ENCODE measurements around the gene RABGEF1.

The RABGEF1 gene

DNA sequence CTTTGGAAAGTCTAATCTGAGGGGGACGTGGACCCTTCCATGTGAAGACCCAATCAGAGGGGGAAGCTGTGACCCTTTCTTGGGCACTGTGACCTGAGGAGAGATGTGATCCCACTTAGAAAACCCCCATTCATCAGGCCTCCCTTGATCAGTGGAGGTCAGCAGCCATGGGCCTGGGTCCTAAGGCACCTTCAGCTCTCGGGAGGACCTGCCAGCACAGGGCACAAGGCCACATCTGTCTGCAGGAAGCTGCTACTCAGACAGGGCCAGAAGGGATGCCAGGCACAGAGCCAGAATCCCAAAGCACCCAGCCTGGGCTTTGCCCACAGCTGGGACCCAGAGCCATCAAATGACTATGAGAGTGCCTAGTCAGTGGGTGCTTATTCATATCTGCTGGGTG, 14.7 kb upstream of the RABGEF1 start:
- POLR2A ChIA-PET, result no interaction called here
- CTCF ChIA-PET, result no interaction called here
- DNase-seq (ENCODE audit: extremely low spot score), result no peak
- TF ChIP-seq FOXK2 (IDR thresholded peaks at IDR 0.05), result no peak
- no peak for TF ChIP-seq HDGF (IDR thresholded peaks at IDR 0.05; ENCODE audit: borderline replicate concordance)

DNA sequence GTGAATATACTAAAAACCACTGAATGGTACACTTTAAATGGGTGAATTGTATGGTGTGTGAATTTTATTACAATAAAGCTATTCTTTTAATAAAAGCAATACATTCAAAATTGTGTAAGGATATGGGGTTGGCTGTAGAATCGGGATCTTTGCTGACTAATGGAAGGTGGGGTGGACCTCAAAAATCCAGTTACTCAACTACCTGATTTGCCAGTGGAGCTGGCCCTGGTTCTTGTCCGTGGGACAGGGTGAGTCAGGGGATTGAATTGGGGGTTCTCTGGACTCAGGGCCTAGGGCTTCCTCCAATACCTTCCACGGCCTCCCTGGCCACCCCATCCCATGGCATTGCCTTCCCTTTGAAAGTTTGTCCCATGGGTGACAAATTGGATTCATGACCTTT, 13.5 kb upstream of the RABGEF1 start:
- CTCF ChIA-PET, result no interaction called here
- DNase-seq (ENCODE audit: extremely low spot score), result no peak
- POLR2A ChIA-PET, result no interaction called here
- TF ChIP-seq, protein P1, sequence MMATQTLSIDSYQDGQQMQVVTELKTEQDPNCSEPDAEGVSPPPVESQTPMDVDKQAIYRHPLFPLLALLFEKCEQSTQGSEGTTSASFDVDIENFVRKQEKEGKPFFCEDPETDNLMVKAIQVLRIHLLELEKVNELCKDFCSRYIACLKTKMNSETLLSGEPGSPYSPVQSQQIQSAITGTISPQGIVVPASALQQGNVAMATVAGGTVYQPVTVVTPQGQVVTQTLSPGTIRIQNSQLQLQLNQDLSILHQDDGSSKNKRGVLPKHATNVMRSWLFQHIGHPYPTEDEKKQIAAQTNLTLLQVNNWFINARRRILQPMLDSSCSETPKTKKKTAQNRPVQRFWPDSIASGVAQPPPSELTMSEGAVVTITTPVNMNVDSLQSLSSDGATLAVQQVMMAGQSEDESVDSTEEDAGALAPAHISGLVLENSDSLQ (IDR thresholded peaks at IDR 0.05), result no peak
- TF ChIP-seq CTBP1 (IDR thresholded peaks at IDR 0.05; ENCODE audit: borderline replicate concordance) (no peak), NFRKB (IDR thresholded peaks at IDR 0.05) (no peak), FOXA1 (IDR thresholded peaks at IDR 0.05) (no peak), ARNT (IDR thresholded peaks at IDR 0.05) (no peak), FOXK2 (IDR thresholded peaks at IDR 0.05) (no peak), ZNF384 (IDR thresholded peaks at IDR 0.05) (no peak), LEF1 (IDR thresholded peaks at IDR 0.05; ENCODE audit: borderline replicate concordance) (no peak), TARDBP (IDR thresholded peaks at IDR 0.05) (no peak), SP1 (IDR thresholded peaks at IDR 0.05) (no peak), BHLHE40 (IDR thresholded peaks at IDR 0.05; ENCODE audit: borderline replicate concordance) (no peak), SUZ12 (IDR thresholded peaks at IDR 0.05) (no peak), HDGF (IDR thresholded peaks at IDR 0.05; ENCODE audit: borderline replicate concordance) (no peak), ELF4 (IDR thresholded peaks at IDR 0.05) (no peak), L3MBTL2 (conservative IDR thresholded peaks at IDR 0.05) (no peak), FOXM1 (IDR thresholded peaks at IDR 0.05; ENCODE audit: borderline replicate concordance) (no peak)

DNA sequence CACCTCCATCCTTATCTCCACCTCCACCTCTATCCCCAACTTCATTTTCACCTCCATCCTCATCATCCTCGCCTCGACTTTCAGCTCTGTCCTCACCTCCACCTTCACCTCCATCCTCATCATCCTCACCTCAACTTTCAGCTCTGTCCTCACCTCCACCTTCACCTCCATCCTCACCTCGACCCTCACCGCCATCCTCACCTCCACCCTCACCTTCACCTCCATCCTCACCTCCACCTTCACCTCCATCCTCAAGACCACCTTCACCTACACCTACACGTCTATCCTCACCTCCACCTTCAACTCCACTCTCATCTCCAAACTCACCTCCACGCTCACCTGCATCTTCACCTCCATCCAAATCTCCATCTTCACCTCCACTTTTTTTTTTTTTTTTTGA, 12.0 kb upstream of the RABGEF1 start:
- DNase-seq (ENCODE audit: extremely low spot score), result no peak

DNA sequence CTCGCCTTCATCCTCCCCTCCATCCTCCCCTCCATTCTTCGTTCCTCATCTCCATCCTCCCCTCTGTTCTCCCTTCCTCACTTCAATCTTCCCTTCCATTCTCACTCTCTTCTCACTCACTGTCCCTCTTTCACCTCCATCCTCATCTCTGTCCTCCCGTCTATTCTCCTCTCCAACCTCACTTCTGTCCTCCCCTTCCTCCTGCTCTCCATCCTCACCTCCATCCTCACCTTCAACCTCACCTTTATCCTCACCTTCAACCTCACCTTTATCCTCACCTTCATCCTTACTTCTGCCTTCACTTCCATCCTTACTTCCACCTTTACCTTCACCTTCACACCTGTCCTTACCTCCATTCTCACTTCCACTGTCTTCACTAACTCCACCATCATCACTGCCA, 11.3 kb upstream of the RABGEF1 start:
- CTCF ChIA-PET, result no interaction called here

More for the DNA sequence above, 12.0 kb upstream of the RABGEF1 start:
- ChIA-PET CTCF (no interaction called here), POLR2A (no interaction called here)
- TF ChIP-seq SP1 (IDR thresholded peaks at IDR 0.05) (no peak), NFRKB (IDR thresholded peaks at IDR 0.05) (no peak), ARNT (IDR thresholded peaks at IDR 0.05) (no peak), FOXM1 (IDR thresholded peaks at IDR 0.05; ENCODE audit: borderline replicate concordance) (no peak), LEF1 (IDR thresholded peaks at IDR 0.05; ENCODE audit: borderline replicate concordance) (no peak), FOXK2 (IDR thresholded peaks at IDR 0.05) (no peak), ELF4 (IDR thresholded peaks at IDR 0.05) (no peak), ZNF384 (IDR thresholded peaks at IDR 0.05) (no peak), L3MBTL2 (conservative IDR thresholded peaks at IDR 0.05) (no peak), FOXA1 (IDR thresholded peaks at IDR 0.05) (no peak), CTBP1 (IDR thresholded peaks at IDR 0.05; ENCODE audit: borderline replicate concordance) (no peak), TARDBP (IDR thresholded peaks at IDR 0.05) (no peak), BHLHE40 (IDR thresholded peaks at IDR 0.05; ENCODE audit: borderline replicate concordance) (no peak), SUZ12 (IDR thresholded peaks at IDR 0.05) (no peak)
- TF ChIP-seq, protein P1 (IDR thresholded peaks at IDR 0.05), result no peak

DNA sequence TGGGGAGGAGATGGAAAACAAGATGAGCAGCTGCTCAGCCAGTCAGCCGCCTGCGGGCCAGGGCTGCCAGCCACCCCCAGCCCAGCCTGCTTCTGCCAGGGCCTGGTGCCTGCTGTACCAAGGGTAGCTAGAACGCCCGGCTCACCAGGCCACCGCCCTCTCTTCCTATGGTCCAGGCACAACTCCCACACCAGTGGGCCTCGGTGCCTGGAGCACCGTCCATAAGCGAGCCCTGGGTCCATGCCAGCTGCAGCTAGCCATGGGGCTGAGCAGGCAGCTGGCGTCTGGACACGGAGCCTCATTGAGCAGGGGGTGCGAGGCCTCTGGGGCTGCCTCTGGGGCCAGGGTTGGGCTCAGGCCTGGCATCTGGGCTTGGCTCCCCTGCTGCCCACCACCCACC, 8.5 kb upstream of the RABGEF1 start:
- DNase-seq (ENCODE audit: extremely low spot score), result no peak
- CTCF ChIA-PET, result interaction anchor here (0.7 kb wide), 1 partner anchor 50 kb away, joined by 3 read pairs; no protein-coding TSS in a partner anchor
- POLR2A ChIA-PET, result no interaction called here
- no peak for TF ChIP-seq CTBP1 (IDR thresholded peaks at IDR 0.05; ENCODE audit: borderline replicate concordance)
- no peak for TF ChIP-seq ARNT (IDR thresholded peaks at IDR 0.05)
- no peak for TF ChIP-seq FOXA1 (IDR thresholded peaks at IDR 0.05)
- no peak for TF ChIP-seq ELF4 (IDR thresholded peaks at IDR 0.05)
- no peak for TF ChIP-seq HDGF (IDR thresholded peaks at IDR 0.05; ENCODE audit: borderline replicate concordance)
- TF ChIP-seq, protein P1 (IDR thresholded peaks at IDR 0.05), result no peak
- TF ChIP-seq TARDBP (IDR thresholded peaks at IDR 0.05), result no peak
- no peak for TF ChIP-seq BHLHE40 (IDR thresholded peaks at IDR 0.05; ENCODE audit: borderline replicate concordance)
- TF ChIP-seq SUZ12 (IDR thresholded peaks at IDR 0.05), result no peak
- no peak for TF ChIP-seq FOXM1 (IDR thresholded peaks at IDR 0.05; ENCODE audit: borderline replicate concordance)
- TF ChIP-seq L3MBTL2 (conservative IDR thresholded peaks at IDR 0.05), result no peak
- no peak for TF ChIP-seq FOXK2 (IDR thresholded peaks at IDR 0.05)
- TF ChIP-seq SP1 (IDR thresholded peaks at IDR 0.05), result no peak
- no peak for TF ChIP-seq ZNF384 (IDR thresholded peaks at IDR 0.05)
- TF ChIP-seq LEF1 (IDR thresholded peaks at IDR 0.05; ENCODE audit: borderline replicate concordance), result no peak

More for the DNA sequence above, 11.3 kb upstream of the RABGEF1 start:
- no peak for DNase-seq (ENCODE audit: extremely low spot score)
- TF ChIP-seq TARDBP (IDR thresholded peaks at IDR 0.05) (no peak), SP1 (IDR thresholded peaks at IDR 0.05) (no peak), ELF4 (IDR thresholded peaks at IDR 0.05) (no peak), HDGF (IDR thresholded peaks at IDR 0.05; ENCODE audit: borderline replicate concordance) (no peak), SUZ12 (IDR thresholded peaks at IDR 0.05) (no peak), L3MBTL2 (conservative IDR thresholded peaks at IDR 0.05) (no peak), ARNT (IDR thresholded peaks at IDR 0.05) (no peak), FOXA1 (IDR thresholded peaks at IDR 0.05) (no peak), CTBP1 (IDR thresholded peaks at IDR 0.05; ENCODE audit: borderline replicate concordance) (no peak), ZNF384 (IDR thresholded peaks at IDR 0.05) (no peak), NFRKB (IDR thresholded peaks at IDR 0.05) (no peak), BHLHE40 (IDR thresholded peaks at IDR 0.05; ENCODE audit: borderline replicate concordance) (no peak), FOXM1 (IDR thresholded peaks at IDR 0.05; ENCODE audit: borderline replicate concordance) (no peak)
- TF ChIP-seq, protein P1 (IDR thresholded peaks at IDR 0.05), result no peak
- POLR2A ChIA-PET, result no interaction called here

All from HEK293T (cell line).